HepG2 (cell line): ENCODE measurements around the gene PSMC1. TPM values are rescaled to one million over a fixed set of nuclear protein-coding genes. Genes with fewer than 3 reads are reported as not detected.

Source experiments
- ATAC-seq: fragments of 200-7000 bp; cut with Tn5 transposase; 3 replicates; pipeline ENCODE4 v1.9.1; 2020; ENCODE audit warnings: mild to moderate bottlenecking, moderate library complexity
- BruUV-seq: library from RNA; stranded (reverse); fragments of 400-500 nt; replicated peaks from 2 replicates; lab custom pipeline; 2021; lab: Mats Ljungman, UMichigan
- CTCF ChIA-PET: fragments of 300-600 bp; formaldehyde crosslinking; extraction: SDS; loops from one replicate; lab custom pipeline; 2021; ENCODE audit warnings: low total read pairs, inconsistent platforms, low intra/inter-chr PET ratio; lab: Yijun Ruan, JAX
- POLR2A ChIA-PET: fragments of 350-600 bp; sonication (Branson Sonifier 250); formaldehyde crosslinking; loops from one replicate; lab custom pipeline; 2020; ENCODE audit warnings: antibody characterized with exemption, inconsistent platforms; lab: Yijun Ruan, JAX
- DNase-seq: peaks from one replicate; pipeline ENCODE4 v3.0.0-alpha.2; 2015; ENCODE audit warnings: low spot score
- FAIRE-seq: peaks from 3 replicates; lab custom pipeline; 2011; peaks lifted over from hg19 to GRCh38; lab: Jason Lieb, UNC
- H2AFZ ChIP-seq: one replicate; pipeline ENCODE4 v1.6.1; 2011; ENCODE audit warnings: low read length, inconsistent platforms
- H3K27ac ChIP-seq: fragments of 300-600 bp; 3 replicates; pipeline ENCODE4 v1.8.0; 2011; ENCODE audit warnings: mixed run types, mild to moderate bottlenecking, mixed read lengths, low read length, inconsistent platforms; ENCODE audit not compliant: insufficient read depth; ENCODE audit errors: extremely low read length
- H3K27me3 ChIP-seq, 2 experiments: fragments of 200-600 bp in 1 of 2; 2 replicates in 1 of 2; 3 replicates in 1 of 2; pipeline versions ENCODE4 v1.6.0 to v1.8.0; 2011; ENCODE audit warnings: low read length in 2 of 2, mild to moderate bottlenecking in 2 of 2, moderate library complexity in 2 of 2, inconsistent platforms in 1 of 2; ENCODE audit not compliant: insufficient read depth in 2 of 2, control insufficient read depth in 1 of 2
- H3K36me3 ChIP-seq, 2 experiments: fragments of 200-600 bp in 1 of 2; replicated peaks in 1 of 2; 2 replicates in 1 of 2; 3 replicates in 1 of 2; pipeline versions ENCODE4 v1.5.1 to v1.8.0; 2011; ENCODE audit warnings: low read length in 2 of 2, inconsistent platforms in 1 of 2; ENCODE audit not compliant: insufficient read depth in 2 of 2, control insufficient read depth in 1 of 2
- H3K4me1 ChIP-seq: 2 replicates; pipeline ENCODE4 v1.5.1; 2012; ENCODE audit warnings: low read length, inconsistent platforms; ENCODE audit not compliant: insufficient read depth
- H3K4me2 ChIP-seq: 2 replicates; pipeline ENCODE4 v1.6.0; 2011; ENCODE audit warnings: low read depth, low read length, inconsistent platforms
- H3K4me3 ChIP-seq, 3 experiments: fragments of 200-600 bp in 1 of 3; sonication (generic), shearing (Covaris generic) in 1 of 3; replicated peaks in 1 of 3; 2 replicates each; pipeline ENCODE4 v1.5.1; 2011 to 2016; ENCODE audit warnings: low read length in 3 of 3, inconsistent platforms in 2 of 3, low read depth in 2 of 3, mild to moderate bottlenecking in 2 of 3, control low read depth in 1 of 3, mixed read lengths in 1 of 3; ENCODE audit not compliant: insufficient read depth in 1 of 3
- H3K79me2 ChIP-seq: one replicate; pipeline ENCODE4 v1.6.1; 2011; ENCODE audit warnings: low read length, inconsistent platforms; ENCODE audit not compliant: insufficient read depth
- H3K9ac ChIP-seq: 2 replicates; pipeline ENCODE4 v1.6.0; 2011; ENCODE audit warnings: mild to moderate bottlenecking, low read depth, low read length, inconsistent platforms; ENCODE audit not compliant: insufficient read depth
- H3K9me3 ChIP-seq: 2 replicates; pipeline ENCODE4 v1.5.1; 2012; ENCODE audit warnings: mild to moderate bottlenecking, low read length
- H4K20me1 ChIP-seq: 2 replicates; pipeline ENCODE4 v1.6.0; 2011; ENCODE audit warnings: inconsistent platforms, mild to moderate bottlenecking, low read length, moderate library complexity; ENCODE audit not compliant: insufficient read depth
- CTCF ChIP-seq: sonication (generic); formaldehyde crosslinking; IDR thresholded peaks from 2 replicates; pipeline ENCODE4 v1.5.0; 2020; ENCODE audit warnings: mild to moderate bottlenecking, missing genetic modification reagents, moderate library complexity
- NBN ChIP-seq: fragments of 450-650 bp; conservative IDR thresholded peaks from 2 replicates; pipeline ENCODE4 v1.6.1; 2017
- ZBTB4 ChIP-seq: sonication (generic); formaldehyde crosslinking; IDR thresholded peaks from 2 replicates; pipeline ENCODE4 v1.4.0; 2020; ENCODE audit warnings: missing genetic modification reagents, mild to moderate bottlenecking, borderline replicate concordance
- WGBS: methylation state at CpG from one replicate; pipeline ENCODE4 v1.1.6; 2017; ENCODE audit warnings: low lambda C conversion rate; 5-methylcytosine and 5-hydroxymethylcytosine counted together
- in situ Hi-C: cut with HindIII; loops from 2 replicates; pipeline ENCODE4 v1.10.0; 2017; ENCODE audit warnings: low pct_unique_long_range_greater_than_20kb; ENCODE audit not compliant: extremely low pct_ligation_motif_present
- intact Hi-C: fragments of 100-400 bp; cut with micrococcal nuclease; formaldehyde crosslinking; loops from one replicate; pipeline ENCODE4 v1.10.0; 2022; ENCODE audit not compliant: unreplicated experiment
- polyA plus RNA-seq, 8 experiments: library from polyadenylated mRNA; depleted of rRNA in 3 of 8; stranded (reverse) in 7 of 8; unstranded in 1 of 8; fragments of >200 nt; fragmentation: Illumina TruSeq in 4 of 8; extraction: Trizol in 4 of 8; gene quantifications; 2 replicates each; pipeline versions ENCODE4 v1.2.1 to v1.2.3, GENCODE V29; 2011 to 2016; ENCODE audit warnings: low read depth in 4 of 8, missing spikeins in 1 of 8, mixed read lengths in 1 of 8; ENCODE audit not compliant: insufficient read depth in 1 of 8
- total RNA-seq, 5 experiments: library from RNA; depleted of rRNA; stranded (reverse); fragments of >200 nt; fragmentation: Illumina TruSeq; extraction: Trizol; gene quantifications; 2 replicates each; pipeline ENCODE4 v1.2.3, GENCODE V29; 2016; ENCODE audit warnings: low read depth in 1 of 5
- TF ChIP-seq, protein P1 (sequence below): sonication (generic); formaldehyde crosslinking; conservative IDR thresholded peaks from 2 replicates; pipeline ENCODE4 v1.8.0; 2022; ENCODE audit warnings: mild to moderate bottlenecking, moderate library complexity, missing genetic modification reagents

The PSMC1 gene
- total and polyA plus RNA-seq, 2 of the 13 experiments (the other 11 are each of a cell fraction or from before 2014, with no cell fraction given): 48.6 to 167 TPM

DNA sequence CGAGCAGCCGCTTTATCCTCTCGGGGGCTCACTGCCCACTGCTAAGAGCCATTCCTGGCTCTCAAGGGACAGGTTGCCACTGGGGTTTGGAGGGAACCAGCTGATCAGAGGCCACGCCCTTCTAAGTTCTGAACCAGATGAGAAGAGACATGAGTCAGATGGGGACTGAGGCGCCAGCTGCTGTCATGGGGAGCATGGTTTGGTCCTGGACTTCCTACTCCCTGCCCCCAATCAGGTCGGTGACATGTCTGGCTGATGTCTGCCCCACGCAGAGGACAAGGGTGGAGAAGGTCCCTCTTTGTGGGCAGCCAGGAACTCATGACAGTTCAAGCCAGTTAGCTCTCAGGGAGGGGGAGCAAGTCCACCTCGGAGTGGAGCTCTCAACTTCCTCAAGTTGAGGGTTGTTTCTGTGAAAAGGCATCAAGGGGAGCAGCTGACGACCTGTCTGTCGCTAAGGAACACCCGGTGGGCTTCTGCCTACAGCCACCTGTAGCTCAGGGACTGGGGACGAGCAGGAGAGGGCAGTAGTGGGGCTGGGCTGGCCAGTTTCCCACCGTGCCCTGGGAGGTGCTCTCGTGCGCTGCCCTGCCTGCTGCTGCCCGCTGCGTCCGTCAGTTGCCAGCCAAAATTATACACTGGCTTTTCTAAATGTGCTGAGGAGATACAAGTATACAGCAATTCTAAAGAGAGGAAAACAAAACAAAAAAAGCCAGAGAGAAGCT is 20.5 kb downstream of the PSMC1 start:
- H3K27ac ChIP-seq: no peak overlapping the region
- no peaks in the 10 kb centered on the region for H4K20me1 ChIP-seq
- 95% methylated on average over 14 of the region's 18 CpGs for WGBS
- peak; percentile 28; the same call in 2 of the 3 replicates for ATAC-seq
- H2AFZ ChIP-seq: no peak overlapping the region
- H3K4me2 ChIP-seq: no peak overlapping the region
- no peaks in the 10 kb centered on the region for H3K27me3 ChIP-seq
- no peak for FAIRE-seq
- in situ Hi-C loops: no loop called here
- no peaks in the 10 kb centered on the region for H3K4me1 ChIP-seq
- H3K9me3 ChIP-seq: no peaks in the 10 kb centered on the region
- ChIA-PET CTCF (no interaction called here), POLR2A (no interaction called here)
- H3K9ac ChIP-seq: no peak overlapping the region
- H3K36me3 ChIP-seq: peaks cover 6 to 39% of the 10 kb centered on the region in 2 experiments
- BruUV-seq: no TSS peak
- intact Hi-C loops: no loop called here
- H3K4me3 ChIP-seq: no peak overlapping the region
- no peak for DNase-seq
- no peaks in the 10 kb centered on the region for H3K79me2 ChIP-seq
- TF ChIP-seq ZBTB4 (CRISPR knock-in tag) (no peak), CTCF (0 out of 2 replicates have a peak, but pooled peaks have one; percentile 7), NBN (no peak)
- TF ChIP-seq, protein P1, sequence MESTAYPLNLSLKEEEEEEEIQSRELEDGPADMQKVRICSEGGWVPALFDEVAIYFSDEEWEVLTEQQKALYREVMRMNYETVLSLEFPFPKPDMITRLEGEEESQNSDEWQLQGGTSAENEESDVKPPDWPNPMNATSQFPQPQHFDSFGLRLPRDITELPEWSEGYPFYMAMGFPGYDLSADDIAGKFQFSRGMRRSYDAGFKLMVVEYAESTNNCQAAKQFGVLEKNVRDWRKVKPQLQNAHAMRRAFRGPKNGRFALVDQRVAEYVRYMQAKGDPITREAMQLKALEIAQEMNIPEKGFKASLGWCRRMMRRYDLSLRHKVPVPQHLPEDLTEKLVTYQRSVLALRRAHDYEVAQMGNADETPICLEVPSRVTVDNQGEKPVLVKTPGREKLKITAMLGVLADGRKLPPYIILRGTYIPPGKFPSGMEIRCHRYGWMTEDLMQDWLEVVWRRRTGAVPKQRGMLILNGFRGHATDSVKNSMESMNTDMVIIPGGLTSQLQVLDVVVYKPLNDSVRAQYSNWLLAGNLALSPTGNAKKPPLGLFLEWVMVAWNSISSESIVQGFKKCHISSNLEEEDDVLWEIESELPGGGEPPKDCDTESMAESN: no peak
